Gastroesophageal sphincter (tissue), 4 donors: ENCODE results near the gene TSPAN8. TPM values are rescaled to one million over a fixed set of nuclear protein-coding genes. Genes with fewer than 3 reads are reported as not detected.

Experiments used
- ATAC-seq: fragments of 150-250 bp; one replicate; pipeline ENCODE4 v1.9.1; 2016; ENCODE audit warnings: mild to moderate bottlenecking, moderate library complexity
- H3K27ac ChIP-seq, 4 donors: fragments of 200-600 bp; sonication (generic) in 3 of 4; 1 replicate in 3 of 4; 2 replicates in 1 of 4; pipeline ENCODE4 v1.5.1; 2016 to 2019
- H3K27me3 ChIP-seq: fragments of 200-600 bp; sonication (generic); one replicate; pipeline ENCODE4 v1.5.1; 2019
- H3K36me3 ChIP-seq, 2 donors: fragments of 200-600 bp; sonication (generic); one replicate each; pipeline ENCODE4 v1.5.1; 2019; ENCODE audit warnings: control low read depth in 1 of 2
- H3K4me1 ChIP-seq, 3 donors: fragments of 200-600 bp; sonication (generic); 1 replicate in 2 of 3; 2 replicates in 1 of 3; pipeline ENCODE4 v1.5.1; 2016 to 2019; ENCODE audit warnings: control low read depth in 2 of 3
- H3K4me3 ChIP-seq, 2 donors: fragments of 200-600 bp; sonication (generic); one replicate each; pipeline ENCODE4 v1.5.1; 2019; ENCODE audit warnings: mild to moderate bottlenecking in 1 of 2, moderate library complexity in 1 of 2
- H3K9me3 ChIP-seq, 3 donors: fragments of 200-600 bp; sonication (generic); one replicate each; pipeline ENCODE4 v1.5.1; 2017 to 2019; ENCODE audit warnings: control low read depth in 2 of 3
- EP300 ChIP-seq: sonication (generic); formaldehyde crosslinking; IDR thresholded peaks from one replicate; pipeline ENCODE4 v1.6.1; 2017; ENCODE audit warnings: antibody characterized with exemption, mild to moderate bottlenecking
- POLR2A ChIP-seq, 2 donors: fragments of 450-650 bp; IDR thresholded peaks; one replicate each; pipeline ENCODE4 v1.6.1; 2017; ENCODE audit warnings: antibody characterized with exemption in 2 of 2, mild to moderate bottlenecking in 2 of 2, moderate library complexity in 1 of 2
- POLR2AphosphoS5 ChIP-seq: sonication (generic); formaldehyde crosslinking; IDR thresholded peaks from one replicate; pipeline ENCODE4 v1.6.1; 2017; ENCODE audit warnings: antibody characterized with exemption
- WGBS, 2 donors: methylation state at CpG; one replicate each; pipeline ENCODE4 v1.1.5; 2018; ENCODE audit warnings: low coverage in 1 of 2; 5-methylcytosine and 5-hydroxymethylcytosine counted together
- total RNA-seq, 4 donors: library from RNA; depleted of rRNA; stranded (reverse); fragments of >200 nt; gene quantifications; one replicate each; pipeline ENCODE4 v1.1.0, GENCODE V29; 2016
- TF ChIP-seq, protein P1 (sequence below), 4 experiments: fragments of 200-600 bp in 2 of 4; fragments of 450-650 bp in 2 of 4; sonication (generic) in 1 of 4; IDR thresholded peaks; one replicate each; pipeline ENCODE4 v1.5.1; 2017 to 2019; ENCODE audit warnings: antibody characterized with exemption in 4 of 4, mild to moderate bottlenecking in 2 of 4, moderate library complexity in 2 of 4

Gene TSPAN8
- total RNA-seq, 4 donors from 2014 or later, result 0.81 to 5.9 (median 3.3) TPM

DNA sequence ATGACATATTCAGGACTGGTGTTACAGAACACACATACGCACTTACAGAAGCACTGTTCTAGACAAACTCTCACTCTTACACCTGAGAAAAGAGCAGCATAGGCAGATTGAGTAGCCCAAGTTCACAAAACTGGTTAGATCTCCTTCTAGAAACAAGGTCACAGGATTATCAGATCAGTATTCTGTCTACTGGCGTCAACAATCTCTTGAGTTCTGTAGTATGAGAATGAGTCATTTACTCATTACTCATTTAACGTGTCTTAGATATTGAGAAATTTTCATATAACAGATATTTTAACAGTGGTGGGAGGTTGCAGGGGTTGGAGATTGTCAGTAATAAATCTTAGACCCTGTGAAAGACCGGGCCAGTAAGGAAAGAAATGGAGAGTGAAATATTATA lies 2.8 kb upstream of the TSPAN8 start:
- Histone ChIP-seq H3K4me3 (no peak overlapping the region), H3K4me1 (no peaks in the 10 kb centered on the region)

DNA sequence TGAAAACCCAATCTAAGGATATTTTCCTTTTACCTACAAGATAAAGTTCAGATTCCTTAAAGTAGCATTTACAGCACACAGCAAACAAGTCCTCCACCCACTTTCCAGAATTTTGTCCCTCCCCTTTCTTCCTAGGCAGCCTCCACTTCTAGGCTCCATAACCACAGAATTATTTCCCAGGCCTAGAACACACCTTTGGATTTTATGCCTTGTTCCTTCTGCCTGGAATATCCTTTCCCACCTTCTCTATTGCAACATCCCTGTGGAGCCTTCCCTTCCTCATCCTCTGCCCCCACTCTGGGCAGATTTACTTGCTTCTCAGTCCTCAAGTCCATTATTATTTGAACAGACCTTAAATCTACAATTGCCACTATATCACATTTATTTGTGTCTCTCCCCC lies 2.1 kb upstream of the TSPAN8 start:
- no peak for TF ChIP-seq EP300
- TF ChIP-seq, protein P1, sequence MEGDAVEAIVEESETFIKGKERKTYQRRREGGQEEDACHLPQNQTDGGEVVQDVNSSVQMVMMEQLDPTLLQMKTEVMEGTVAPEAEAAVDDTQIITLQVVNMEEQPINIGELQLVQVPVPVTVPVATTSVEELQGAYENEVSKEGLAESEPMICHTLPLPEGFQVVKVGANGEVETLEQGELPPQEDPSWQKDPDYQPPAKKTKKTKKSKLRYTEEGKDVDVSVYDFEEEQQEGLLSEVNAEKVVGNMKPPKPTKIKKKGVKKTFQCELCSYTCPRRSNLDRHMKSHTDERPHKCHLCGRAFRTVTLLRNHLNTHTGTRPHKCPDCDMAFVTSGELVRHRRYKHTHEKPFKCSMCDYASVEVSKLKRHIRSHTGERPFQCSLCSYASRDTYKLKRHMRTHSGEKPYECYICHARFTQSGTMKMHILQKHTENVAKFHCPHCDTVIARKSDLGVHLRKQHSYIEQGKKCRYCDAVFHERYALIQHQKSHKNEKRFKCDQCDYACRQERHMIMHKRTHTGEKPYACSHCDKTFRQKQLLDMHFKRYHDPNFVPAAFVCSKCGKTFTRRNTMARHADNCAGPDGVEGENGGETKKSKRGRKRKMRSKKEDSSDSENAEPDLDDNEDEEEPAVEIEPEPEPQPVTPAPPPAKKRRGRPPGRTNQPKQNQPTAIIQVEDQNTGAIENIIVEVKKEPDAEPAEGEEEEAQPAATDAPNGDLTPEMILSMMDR (IDR thresholded peaks at IDR 0.05), result no peak
- no peak for TF ChIP-seq POLR2A (IDR thresholded peaks at IDR 0.05)
- TF ChIP-seq POLR2AphosphoS5, result no peak
- Histone ChIP-seq H3K36me3 (no peaks in the 10 kb centered on the region), H3K4me3 (no peak overlapping the region), H3K4me1 (no peaks in the 10 kb centered on the region), H3K9me3 (no peaks in the 10 kb centered on the region), H3K27me3 (no peaks in the 10 kb centered on the region), H3K27ac (no peak overlapping the region)
- no peak for ATAC-seq

More for the DNA sequence above, 2.8 kb upstream of the TSPAN8 start:
- Histone ChIP-seq H3K27me3 (no peaks in the 10 kb centered on the region), H3K27ac (no peak overlapping the region), H3K36me3 (no peaks in the 10 kb centered on the region), H3K9me3 (peaks cover 0 to 3% (median 0%) of the 10 kb centered on the region in 3 donors)
- TF ChIP-seq EP300 (no peak), POLR2A (IDR thresholded peaks at IDR 0.05) (no peak), POLR2AphosphoS5 (no peak)
- TF ChIP-seq, protein P1 (IDR thresholded peaks at IDR 0.05), result no peak
- no peak for ATAC-seq
- WGBS, 2 donors, result 75 to 89% methylated on average over 4 of the region's 4 CpGs

DNA sequence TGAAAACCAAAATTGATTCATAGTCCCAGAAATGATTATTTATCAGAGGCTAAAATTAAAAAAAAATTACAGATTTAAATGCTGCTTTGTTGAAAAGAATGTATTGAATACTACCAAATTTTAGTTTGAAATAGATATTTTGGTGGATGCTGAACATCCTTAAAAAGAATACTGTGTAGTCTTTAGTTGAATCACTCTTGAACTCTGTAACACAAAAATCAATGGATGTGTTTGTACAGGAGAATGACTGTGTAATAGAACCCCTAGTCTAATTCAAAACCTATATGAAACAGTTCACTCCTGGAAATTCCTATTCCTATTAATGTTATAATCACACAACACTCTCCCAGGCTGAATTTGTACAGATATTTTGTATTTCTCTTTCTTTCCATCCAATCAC lies 1.5 kb upstream of the TSPAN8 start:
- TF ChIP-seq POLR2A (IDR thresholded peaks at IDR 0.05) (no peak), EP300 (no peak), POLR2AphosphoS5 (no peak)
- TF ChIP-seq, protein P1 (IDR thresholded peaks at IDR 0.05), result no peak
- no peak overlapping the region for H3K4me3 ChIP-seq
- no peak overlapping the region for H3K27ac ChIP-seq
- ATAC-seq, result no peak
- H3K4me1 ChIP-seq, result no peaks in the 10 kb centered on the region
- no peaks in the 10 kb centered on the region for H3K36me3 ChIP-seq
- H3K9me3 ChIP-seq, result no peaks in the 10 kb centered on the region
- H3K27me3 ChIP-seq, result no peaks in the 10 kb centered on the region

DNA sequence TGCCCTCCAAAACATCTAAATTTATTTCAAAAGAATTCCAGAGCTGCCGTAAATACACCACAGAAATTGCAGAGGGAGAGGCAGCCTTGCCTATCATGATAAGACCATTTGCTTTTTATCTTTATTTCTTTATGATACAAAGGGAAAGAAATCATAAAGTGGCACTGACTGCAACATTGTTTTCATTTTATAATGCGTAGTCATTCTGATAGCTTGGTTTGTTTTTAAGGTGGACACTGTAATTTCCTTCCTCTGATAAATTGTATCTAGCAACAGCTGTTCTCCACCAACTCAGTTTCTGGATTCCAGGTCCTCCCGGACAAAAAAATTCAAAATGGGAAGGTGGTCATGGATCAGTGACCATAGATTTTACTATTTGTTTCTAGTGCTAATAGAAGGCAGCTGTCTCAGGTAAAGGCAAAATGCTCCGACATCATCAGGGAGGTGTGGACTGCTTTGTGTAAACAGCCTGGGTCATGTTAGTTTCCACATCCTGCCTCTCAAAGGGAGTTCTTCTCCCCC lies 623 bp upstream of the TSPAN8 start:
- no peak overlapping the region for H3K27ac ChIP-seq
- TF ChIP-seq POLR2A (IDR thresholded peaks at IDR 0.05) (no peak), POLR2AphosphoS5 (no peak), EP300 (no peak)
- TF ChIP-seq, protein P1 (IDR thresholded peaks at IDR 0.05), result no peak
- H3K4me3 ChIP-seq, result no peak overlapping the region
- no peaks in the 10 kb centered on the region for H3K36me3 ChIP-seq
- no peaks in the 10 kb centered on the region for H3K9me3 ChIP-seq
- H3K27me3 ChIP-seq, result no peaks in the 10 kb centered on the region
- 12 to 21% methylated on average over 3 to 4 of the region's 4 CpGs for WGBS, 2 donors
- no peak for ATAC-seq
- no peaks in the 10 kb centered on the region for H3K4me1 ChIP-seq

DNA sequence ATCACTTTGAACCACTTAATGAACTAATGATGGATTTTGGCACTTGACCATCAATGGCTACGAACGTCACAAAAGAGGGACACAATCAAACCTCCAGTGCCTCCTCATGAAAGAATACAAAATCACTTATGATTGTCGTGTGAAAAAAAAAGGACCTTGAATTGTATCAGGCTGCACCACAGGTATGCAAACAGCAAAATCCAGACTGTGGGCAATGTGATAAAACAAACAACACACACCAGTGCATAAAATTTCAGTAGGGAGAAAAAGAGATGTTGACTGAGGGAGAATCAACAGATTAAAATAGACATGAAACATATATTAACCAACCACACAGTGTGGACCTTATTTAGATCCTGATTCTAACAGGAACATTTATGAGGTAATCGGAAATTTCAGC lies 2.6 kb downstream of the TSPAN8 start:
- Histone ChIP-seq H3K9me3 (peaks cover 0 to 3% (median 0%) of the 10 kb centered on the region in 3 donors), H3K4me1 (no peaks in the 10 kb centered on the region), H3K4me3 (no peak overlapping the region), H3K36me3 (no peaks in the 10 kb centered on the region), H3K27me3 (no peaks in the 10 kb centered on the region), H3K27ac (no peak overlapping the region)
- ATAC-seq, result no peak
- 85 to 89% methylated on average over 3 to 4 of the region's 4 CpGs for WGBS, 2 donors
- TF ChIP-seq, protein P1 (IDR thresholded peaks at IDR 0.05), result no peak
- TF ChIP-seq POLR2AphosphoS5 (no peak), POLR2A (IDR thresholded peaks at IDR 0.05) (no peak), EP300 (no peak)
